Astrocyte of the cerebellum (primary cell): ENCODE results near the gene AFAP1.
A peak's percentile ranks its signal among the peaks of the same experiment; 100 is the strongest.

ENCODE experiments used
- DNase-seq: peaks from one replicate; pipeline ENCODE4 v3.0.0-alpha.2; 2011; ENCODE audit warnings: low read depth
- H3K4me3 ChIP-seq: 2 replicates; pipeline ENCODE4 v1.5.1; 2011; ENCODE audit warnings: mild to moderate bottlenecking, low read depth, low read length, moderate library complexity
- in situ Hi-C: cut with HindIII; loops from 2 replicates; pipeline ENCODE4 v1.10.0; 2017; ENCODE audit warnings: low sequenced_read_pairs
- TF ChIP-seq, protein P1 (sequence below): IDR thresholded peaks from 2 replicates; pipeline ENCODE4 v1.5.1; 2012; ENCODE audit warnings: low read length, low read depth, moderate library complexity, mild to moderate bottlenecking; ENCODE audit errors: missing control alignments

Gene AFAP1

DNA sequence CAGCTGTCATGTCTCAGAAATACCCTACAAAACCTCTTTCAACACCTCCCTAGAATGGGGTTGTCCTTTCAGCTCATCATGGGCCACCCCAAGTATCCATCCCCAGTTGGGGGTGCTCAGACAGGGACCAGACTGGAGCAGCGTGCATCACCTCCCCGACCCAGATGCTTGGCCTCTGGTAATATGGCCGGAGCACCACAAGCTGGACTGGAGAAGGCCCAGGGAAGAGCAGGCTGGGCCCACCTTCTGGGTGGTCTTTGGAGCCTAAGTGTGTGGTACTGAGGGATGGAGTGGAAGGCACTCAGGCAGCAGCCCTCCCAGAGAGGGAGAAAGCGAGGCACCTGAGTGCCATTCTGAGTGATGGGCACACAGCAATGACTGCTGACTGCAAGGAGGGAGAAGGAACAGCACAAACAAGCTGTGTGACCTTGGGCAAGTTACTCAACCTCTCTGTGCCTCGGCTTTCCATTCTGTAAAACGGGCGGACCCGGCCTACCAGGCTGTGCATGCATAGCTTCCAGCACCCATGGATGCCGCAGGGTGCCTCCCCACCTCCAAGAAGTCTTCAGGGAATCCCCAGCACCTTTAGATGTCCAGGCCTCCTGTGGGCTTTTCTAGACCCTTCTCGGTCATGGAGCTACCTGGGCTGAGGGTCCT lies 228.2 kb downstream of the AFAP1 start:
- TF ChIP-seq, protein P1, sequence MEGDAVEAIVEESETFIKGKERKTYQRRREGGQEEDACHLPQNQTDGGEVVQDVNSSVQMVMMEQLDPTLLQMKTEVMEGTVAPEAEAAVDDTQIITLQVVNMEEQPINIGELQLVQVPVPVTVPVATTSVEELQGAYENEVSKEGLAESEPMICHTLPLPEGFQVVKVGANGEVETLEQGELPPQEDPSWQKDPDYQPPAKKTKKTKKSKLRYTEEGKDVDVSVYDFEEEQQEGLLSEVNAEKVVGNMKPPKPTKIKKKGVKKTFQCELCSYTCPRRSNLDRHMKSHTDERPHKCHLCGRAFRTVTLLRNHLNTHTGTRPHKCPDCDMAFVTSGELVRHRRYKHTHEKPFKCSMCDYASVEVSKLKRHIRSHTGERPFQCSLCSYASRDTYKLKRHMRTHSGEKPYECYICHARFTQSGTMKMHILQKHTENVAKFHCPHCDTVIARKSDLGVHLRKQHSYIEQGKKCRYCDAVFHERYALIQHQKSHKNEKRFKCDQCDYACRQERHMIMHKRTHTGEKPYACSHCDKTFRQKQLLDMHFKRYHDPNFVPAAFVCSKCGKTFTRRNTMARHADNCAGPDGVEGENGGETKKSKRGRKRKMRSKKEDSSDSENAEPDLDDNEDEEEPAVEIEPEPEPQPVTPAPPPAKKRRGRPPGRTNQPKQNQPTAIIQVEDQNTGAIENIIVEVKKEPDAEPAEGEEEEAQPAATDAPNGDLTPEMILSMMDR, result no peak
- in situ Hi-C loops, result no loop called here
- H3K4me3 ChIP-seq, result no peak overlapping the region
- DNase-seq, result no peak

DNA sequence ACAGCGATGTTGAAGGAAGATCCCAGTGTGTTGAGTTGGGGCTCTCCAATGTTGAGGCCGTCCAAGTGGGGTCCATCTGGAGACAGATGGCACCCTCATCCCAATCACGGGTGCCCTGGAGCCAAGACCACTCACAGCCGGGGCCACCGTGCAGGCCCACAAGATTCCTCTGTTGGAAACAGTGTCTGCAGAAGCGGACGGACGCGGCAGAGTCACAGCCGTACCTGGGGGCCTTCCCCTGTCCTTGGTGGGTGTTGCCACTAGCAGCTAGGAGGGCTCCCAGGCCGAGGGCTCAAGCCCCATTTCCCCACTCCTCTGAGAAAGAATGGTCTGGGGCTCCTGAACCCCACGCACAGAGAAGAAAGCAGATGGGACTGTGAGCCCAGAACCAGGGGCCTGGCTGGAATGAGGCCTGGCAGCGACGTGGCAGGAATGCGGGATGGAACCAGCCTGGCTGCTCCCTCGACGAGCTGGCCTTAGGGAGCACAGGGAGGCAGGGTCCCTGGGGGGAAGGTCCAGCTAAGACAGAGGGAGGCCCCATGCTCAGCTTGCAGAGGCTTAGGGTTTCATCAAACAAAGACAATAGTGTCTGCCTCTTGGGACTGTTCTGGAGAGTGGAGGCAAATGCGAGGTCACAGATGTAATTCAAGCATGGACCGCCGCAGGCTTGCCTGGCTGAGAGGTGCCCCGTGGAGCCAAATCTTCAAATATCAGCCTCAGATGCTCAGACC lies 228.9 kb downstream of the AFAP1 start:
- in situ Hi-C loops, result no loop called here
- TF ChIP-seq, protein P1, result no peak
- H3K4me3 ChIP-seq, result no peak overlapping the region
- no peak for DNase-seq

DNA sequence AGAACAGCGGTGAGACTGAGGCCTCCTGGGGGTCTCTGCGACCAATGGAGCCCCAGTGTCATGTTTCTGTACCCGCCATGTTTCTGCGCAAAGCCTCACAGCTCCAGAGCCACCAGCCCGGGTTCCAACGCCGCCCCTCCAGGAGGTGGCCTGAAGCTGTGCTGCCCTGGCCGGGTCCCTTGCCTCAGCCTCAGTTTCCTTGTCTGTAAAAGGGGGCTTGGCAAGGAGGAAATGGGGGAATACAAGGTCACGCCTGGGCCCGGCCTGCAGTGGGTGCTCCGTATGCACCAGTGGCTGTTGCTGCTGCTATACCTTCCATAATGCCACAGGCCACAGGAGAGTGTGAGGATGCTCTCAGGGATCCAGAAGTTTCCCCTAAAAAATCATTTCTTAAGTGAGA lies 229.5 kb downstream of the AFAP1 start:
- no peak overlapping the region for H3K4me3 ChIP-seq
- TF ChIP-seq, protein P1, result no peak
- in situ Hi-C loops, result no loop called here
- DNase-seq, result no peak

DNA sequence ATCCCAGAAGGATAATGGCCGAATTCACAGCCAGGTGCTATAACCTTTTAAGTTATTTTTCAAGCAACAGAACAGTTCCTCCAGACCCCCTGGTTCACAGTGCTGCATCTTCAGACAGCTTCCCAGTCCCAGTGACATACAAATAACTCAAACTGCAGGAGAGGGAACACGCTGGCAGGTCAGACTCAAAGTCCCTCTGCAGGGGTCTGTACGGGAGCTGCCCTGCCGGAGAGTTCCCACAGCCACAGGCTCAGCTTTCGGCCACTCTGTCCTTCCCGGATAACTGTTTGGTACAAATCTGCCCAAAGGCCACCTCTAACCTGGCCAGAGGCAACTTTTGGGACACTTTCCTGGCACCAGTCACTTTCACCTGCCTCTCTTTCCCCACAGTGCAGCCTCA lies 230.2 kb downstream of the AFAP1 start:
- no peak for DNase-seq
- in situ Hi-C loops, result no loop called here
- TF ChIP-seq, protein P1, result no peak
- no peak overlapping the region for H3K4me3 ChIP-seq

DNA sequence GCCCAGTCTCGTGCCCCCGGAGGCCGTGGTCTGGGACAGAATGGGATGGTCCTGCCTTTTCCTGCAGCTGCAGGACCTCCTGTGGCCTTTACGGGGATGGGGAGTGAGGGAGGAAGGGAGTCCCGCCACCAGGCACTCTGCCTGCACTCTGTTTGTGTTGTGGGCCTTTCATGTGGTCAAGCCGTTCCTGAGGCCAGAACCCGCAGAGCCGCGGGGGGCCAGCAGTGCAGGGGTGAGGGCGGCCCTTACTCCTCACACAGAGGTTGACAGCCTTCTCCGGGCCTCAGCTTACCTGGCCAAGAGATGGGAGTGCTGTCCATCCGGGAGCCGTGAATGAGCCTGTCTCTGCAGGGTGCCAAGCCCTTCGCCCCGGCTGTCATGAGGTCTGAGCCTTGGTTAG lies 230.7 kb downstream of the AFAP1 start:
- DNase-seq, result peak; percentile 38
- in situ Hi-C loops, result no loop called here
- H3K4me3 ChIP-seq, result no peak overlapping the region
- TF ChIP-seq, protein P1, result no peak
